Motor neuron (in vitro differentiated cells): ENCODE results near the gene STK39. TPM values are rescaled to one million over a fixed set of nuclear protein-coding genes. Genes with fewer than 3 reads are reported as not detected.
A peak's percentile ranks its signal among the peaks of the same experiment; 100 is the strongest.

ENCODE experiments used
- ATAC-seq, 8 experiments: fragments of 200-7000 bp; cut with Tn5 transposase; replicated peaks in 6 of 8; 2 replicates each; pipeline ENCODE4 v1.8.0; 2021; ENCODE audit warnings: mild to moderate bottlenecking in 8 of 8, moderate library complexity in 8 of 8
- H3K27ac ChIP-seq, 2 donors: fragments of 250-450 bp; sonication (Bioruptor Pico); 2 replicates each; pipeline ENCODE4 v1.9.0; 2021; ENCODE audit warnings: antibody characterized with exemption in 2 of 2, mild to moderate bottlenecking in 2 of 2, moderate library complexity in 1 of 2
- H3K4me1 ChIP-seq, 2 donors: fragments of 250-450 bp; sonication (Bioruptor Pico); replicated peaks in 1 of 2; 2 replicates each; pipeline ENCODE4 v1.6.1; 2021; ENCODE audit warnings: antibody characterized with exemption in 2 of 2, mild to moderate bottlenecking in 2 of 2, moderate library complexity in 1 of 2
- H3K4me3 ChIP-seq, 5 donors: fragments of 250-450 bp; sonication (Bioruptor Pico); 2 replicates each; pipeline ENCODE4 v1.9.0; 2021; ENCODE audit warnings: antibody characterized with exemption in 5 of 5, mild to moderate bottlenecking in 5 of 5, moderate library complexity in 4 of 5
- WGBS, 10 experiments: fragments of 450-650 bp; shearing (Covaris generic); methylation state at CpG; one replicate each; pipeline ENCODE4 v1.0.0; 2022; 5-methylcytosine and 5-hydroxymethylcytosine counted together
- in situ Hi-C, 9 experiments: fragments of 400-800 bp; cut with MboI; loops; one replicate each; pipeline ENCODE4 v1.15.0; 2021; ENCODE audit warnings: low sequenced_read_pairs in 9 of 9, low pct_unique_long_range_greater_than_20kb in 2 of 9; ENCODE audit not compliant: unreplicated experiment in 9 of 9
- total RNA-seq, 8 experiments: library from RNA; unstranded; fragments of 300-600 nt; gene quantifications; 2 replicates each; pipeline versions ENCODE4 v1.2.3 to v1.2.4, GENCODE V29; 2022

STK39 gene
- total RNA-seq, 8 experiments from 2014 or later = 12.3 to 43.3 (median 30.2) TPM

GRCh38 chr2:167963899-167964649 is 283.3 kb downstream of the STK39 start:
- no peak overlapping the region for H3K27ac ChIP-seq
- in situ Hi-C loops = loop anchor here in 3 of 9 experiments (10.0 to 25.0 kb wide), 2 partner anchors 148 to 151 kb away; no protein-coding TSS in a partner anchor
- H3K4me1 ChIP-seq = peaks cover 18 to 26% of the 10 kb centered on the region in 2 donors
- 88 to 100% (median 93%) methylated on average over 3 to 9 of the region's 9 CpGs for whole genome bisulfite sequencing, 10 experiments
- no peak for ATAC-seq
- H3K4me3 ChIP-seq = no peak overlapping the region

GRCh38 chr2:167962436-167963226 is 284.8 kb downstream of the STK39 start:
- Histone ChIP-seq H3K4me3 (no peak overlapping the region), H3K4me1 (peaks cover 18 to 26% of the 10 kb centered on the region in 2 donors), H3K27ac (no peak overlapping the region)
- in situ Hi-C loops = loop anchor here in 3 of 9 experiments (10.0 to 25.0 kb wide), 2 partner anchors 150 to 152 kb away; no protein-coding TSS in a partner anchor
- ATAC-seq = peak in 2 of 8 experiments; percentile 18 to 28
- 45 to 100% (median 100%) methylated on average over 1 to 5 of the region's 10 CpGs; no CpG with 5 or more reads in 1 of the 10 experiments for WGBS, 10 experiments

GRCh38 chr2:167961536-167962048 is 285.8 kb downstream of the STK39 start:
- Histone ChIP-seq H3K4me1 (peaks cover 12 to 19% of the 10 kb centered on the region in 2 donors), H3K4me3 (no peak overlapping the region), H3K27ac (no peak overlapping the region)
- in situ Hi-C loops = loop anchor here in 3 of 9 experiments (10.0 to 25.0 kb wide), 2 partner anchors 151 to 153 kb away; no protein-coding TSS in a partner anchor
- 80 to 100% (median 90%) methylated on average over 1 to 2 of the region's 3 CpGs; no CpG with 5 or more reads in 6 of the 10 experiments for WGBS, 10 experiments
- no peak for ATAC-seq

GRCh38 chr2:167960089-167960747 is 287.2 kb downstream of the STK39 start:
- ATAC-seq = no peak
- in situ Hi-C loops = loop anchor here in 3 of 9 experiments (10.0 to 25.0 kb wide), 2 partner anchors 152 to 155 kb away; no protein-coding TSS in a partner anchor
- Histone ChIP-seq H3K27ac (no peak overlapping the region), H3K4me1 (peaks cover 7 to 11% of the 10 kb centered on the region in 2 donors), H3K4me3 (no peak overlapping the region)
- WGBS, 10 experiments = 83 to 100% (median 94%) methylated on average over 1 to 8 of the region's 9 CpGs; no CpG with 5 or more reads in 3 of the 10 experiments

- in situ Hi-C loops = loop anchor here in 1 of 9 experiments (25.0 kb wide), 1 partner anchor 155 kb away; no protein-coding TSS in a partner anchor
- no peak overlapping the region for H3K27ac ChIP-seq
- H3K4me1 ChIP-seq = peaks cover 0 to 11% of the 10 kb centered on the region in 2 donors
- WGBS, 10 experiments = 80 to 100% (median 100%) methylated on average over 1 to 2 of the region's 2 CpGs; no CpG with 5 or more reads in 3 of the 10 experiments
- no peak overlapping the region for H3K4me3 ChIP-seq
- ATAC-seq = no peak
These were observed 289.7 kb downstream of the STK39 start for GRCh38 chr2:167957662-167958061.

- Histone ChIP-seq H3K4me1 (no peaks in the 10 kb centered on the region), H3K27ac (no peak overlapping the region), H3K4me3 (no peak overlapping the region)
- no peak for ATAC-seq
- in situ Hi-C loops = loop anchor here in 1 of 9 experiments (25.0 kb wide), 1 partner anchor 157 kb away; no protein-coding TSS in a partner anchor
- 52 to 100% (median 94%) methylated on average over 1 to 2 of the region's 6 CpGs; no CpG with 5 or more reads in 3 of the 10 experiments for WGBS, 10 experiments
These were observed 292.0 kb downstream of the STK39 start for GRCh38 chr2:167955264-167955906.

DNA sequence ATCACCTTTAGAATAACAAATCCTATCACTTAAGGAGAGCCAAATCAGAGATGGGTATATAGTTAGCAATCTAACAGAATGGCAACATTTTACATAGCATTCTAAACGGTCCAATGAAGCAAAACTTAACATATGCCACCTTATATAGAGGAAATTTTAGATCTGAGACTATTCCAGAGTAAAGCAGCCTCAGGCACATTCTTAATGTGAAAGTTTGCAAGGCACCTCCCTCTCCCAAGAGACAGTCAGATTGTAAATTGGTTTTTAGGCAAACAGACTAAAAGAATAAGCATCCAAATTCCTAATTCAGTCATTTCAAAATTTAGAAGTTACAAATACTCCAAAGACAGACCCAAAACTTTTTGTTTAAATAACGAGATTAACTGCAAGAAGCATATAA is 292.9 kb downstream of the STK39 start:
- Histone ChIP-seq H3K4me1 (no peaks in the 10 kb centered on the region), H3K4me3 (no peak overlapping the region), H3K27ac (no peak overlapping the region)
- in situ Hi-C loops = loop anchor here in 1 of 9 experiments (25.0 kb wide), 1 partner anchor 158 kb away; no protein-coding TSS in a partner anchor
- WGBS, 10 experiments = 0 to 100% (median 76%) methylated on average over 1 to 2 of the region's 2 CpGs
- peak in 3 of 8 experiments; percentile 74 to 81 (median 80) for ATAC-seq

DNA sequence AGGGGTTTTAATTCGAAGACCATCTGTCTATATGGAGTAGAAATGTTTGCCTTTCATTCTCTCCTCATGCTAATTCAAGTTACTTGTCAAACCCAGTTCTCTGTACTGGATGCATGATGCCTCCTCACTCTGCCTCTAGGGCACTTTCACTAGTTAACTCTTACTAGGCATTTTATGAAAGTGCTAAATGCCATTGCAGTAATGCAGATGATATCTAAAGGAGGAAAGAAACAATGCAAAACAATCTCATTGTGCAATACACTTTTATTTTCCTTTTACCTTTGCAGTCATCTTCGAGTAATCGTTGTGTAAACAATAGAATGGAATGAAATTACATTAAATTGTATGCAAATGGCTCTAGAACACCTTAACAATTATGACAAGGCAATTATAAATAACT is 293.6 kb downstream of the STK39 start:
- H3K4me1 ChIP-seq = no peaks in the 10 kb centered on the region
- no peak overlapping the region for H3K4me3 ChIP-seq
- peak in 3 of 8 experiments; percentile 48 to 70 (median 51) for ATAC-seq
- in situ Hi-C loops = loop anchor here in 1 of 9 experiments (25.0 kb wide), 1 partner anchor 159 kb away; no protein-coding TSS in a partner anchor
- WGBS, 10 experiments = 60 to 100% (median 89%) methylated on average over 1 to 3 of the region's 3 CpGs; no CpG with 5 or more reads in 1 of the 10 experiments
- H3K27ac ChIP-seq = no peak overlapping the region

GRCh38 chr2:167950571-167950970 is 296.8 kb downstream of the STK39 start:
- 88 to 100% (median 100%) methylated on average over 1 to 2 of the region's 2 CpGs; no CpG with 5 or more reads in 3 of the 10 experiments for WGBS, 10 experiments
- ATAC-seq = no peak
- peaks cover 9 to 14% of the 10 kb centered on the region in 2 donors for H3K4me1 ChIP-seq
- in situ Hi-C loops = loop anchor here in 1 of 9 experiments (25.0 kb wide), 1 partner anchor 162 kb away; no protein-coding TSS in a partner anchor
- H3K4me3 ChIP-seq = no peak overlapping the region
- no peak overlapping the region for H3K27ac ChIP-seq

DNA sequence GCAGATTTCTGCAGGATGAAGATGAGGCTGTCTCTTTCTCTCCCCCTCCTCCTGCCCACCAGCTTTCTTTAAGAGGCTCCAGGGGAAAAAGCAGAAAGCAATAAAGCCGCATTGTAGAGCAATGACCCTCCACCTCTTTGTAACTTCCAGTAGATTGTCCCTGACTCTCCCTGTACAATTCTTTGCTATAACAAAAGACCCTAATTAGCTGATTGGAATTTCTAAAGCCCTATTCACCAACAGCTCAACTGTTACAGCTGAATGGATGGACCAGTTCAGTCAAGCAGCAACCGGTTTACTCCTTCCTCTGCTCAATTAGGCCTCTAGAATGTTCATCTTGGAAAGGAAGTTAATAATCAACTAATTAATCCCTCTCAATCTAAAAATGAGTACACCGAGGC is 301.0 kb downstream of the STK39 start:
- peaks cover 10 to 15% of the 10 kb centered on the region in 2 donors for H3K4me1 ChIP-seq
- no peak overlapping the region for H3K4me3 ChIP-seq
- H3K27ac ChIP-seq = no peak overlapping the region
- in situ Hi-C loops = no loop called here
- ATAC-seq = peak in 5 of 8 experiments; percentile 85 to 97 (median 93)
- 0 to 96% (median 10%) methylated on average over 1 to 3 of the region's 3 CpGs; no CpG with 5 or more reads in 1 of the 10 experiments for WGBS, 10 experiments

GRCh38 chr2:167945660-167946368 is 301.6 kb downstream of the STK39 start:
- Histone ChIP-seq H3K27ac (no peak overlapping the region), H3K4me3 (no peak overlapping the region), H3K4me1 (peaks cover 10 to 15% of the 10 kb centered on the region in 2 donors)
- in situ Hi-C loops = no loop called here
- peak in 3 of 8 experiments; percentile 12 to 44 (median 17) for ATAC-seq
- WGBS, 10 experiments = 47 to 93% (median 65%) methylated on average over 1 to 10 of the region's 10 CpGs; no CpG with 5 or more reads in 1 of the 10 experiments
